Tongue (tissue), 2 donors: ENCODE data around the gene PALM3. TPM values are rescaled to one million over a fixed set of nuclear protein-coding genes. Genes with fewer than 3 reads are reported as not detected.
"Not testable (repeated sequence)": the region's sequence is repeated elsewhere in the genome, so short reads cannot be mapped to it uniquely, and the experiment has no call there.

Source experiments
- DNase-seq: peaks from one replicate; pipeline ENCODE4 v3.0.0-alpha.2; 2015
- total RNA-seq: library from RNA; depleted of rRNA; stranded (reverse); fragments of >200 nt; gene quantifications from one replicate; pipeline ENCODE4 v1.2.3, GENCODE V29; 2014

Gene PALM3
- total RNA-seq, 1 donor from 2014 or later = 0.21 TPM

DNA sequence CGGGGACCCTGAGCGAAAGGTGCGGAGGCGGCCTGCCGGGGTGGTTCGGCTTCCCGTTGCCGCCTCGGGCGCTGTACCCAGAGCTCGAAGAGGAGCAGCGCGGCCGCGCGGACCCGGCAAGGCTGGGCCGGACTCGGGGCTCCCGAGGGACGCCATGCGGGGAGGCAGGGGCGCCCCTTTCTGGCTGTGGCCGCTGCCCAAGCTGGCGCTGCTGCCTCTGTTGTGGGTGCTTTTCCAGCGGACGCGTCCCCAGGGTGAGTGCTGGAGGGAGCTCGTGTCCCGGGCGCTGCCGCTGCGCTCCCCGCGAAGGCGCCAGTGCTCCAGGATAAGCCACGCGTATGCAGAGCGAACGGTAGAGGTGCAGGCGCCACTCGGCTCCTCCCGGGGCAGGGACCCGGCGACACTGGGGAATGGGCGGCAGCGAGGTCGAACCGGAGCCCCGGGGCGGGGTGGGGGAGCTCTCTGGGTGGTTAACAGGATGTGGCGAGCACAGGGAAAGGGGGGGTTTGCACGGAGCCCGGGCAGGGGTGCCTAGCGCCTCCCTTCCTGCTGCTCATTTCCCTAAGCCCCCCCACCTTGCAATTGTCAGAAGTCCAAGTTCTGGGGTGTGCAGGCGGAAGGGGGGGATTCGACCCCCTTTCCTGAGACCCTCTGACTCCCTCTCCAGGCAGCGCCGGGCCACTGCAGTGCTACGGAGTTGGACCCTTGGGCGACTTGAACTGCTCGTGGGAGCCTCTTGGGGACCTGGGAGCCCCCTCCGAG, 30.0 kb downstream of the PALM3 start, which contains the start of gene IL27RA:
Gene IL27RA, plus strand, starts transcription at position 44 of the 762 bp plus-strand sequence. Its CDS starts 111 bp downstream, at position 155.
- DNase-seq = peak; percentile 71

DNA sequence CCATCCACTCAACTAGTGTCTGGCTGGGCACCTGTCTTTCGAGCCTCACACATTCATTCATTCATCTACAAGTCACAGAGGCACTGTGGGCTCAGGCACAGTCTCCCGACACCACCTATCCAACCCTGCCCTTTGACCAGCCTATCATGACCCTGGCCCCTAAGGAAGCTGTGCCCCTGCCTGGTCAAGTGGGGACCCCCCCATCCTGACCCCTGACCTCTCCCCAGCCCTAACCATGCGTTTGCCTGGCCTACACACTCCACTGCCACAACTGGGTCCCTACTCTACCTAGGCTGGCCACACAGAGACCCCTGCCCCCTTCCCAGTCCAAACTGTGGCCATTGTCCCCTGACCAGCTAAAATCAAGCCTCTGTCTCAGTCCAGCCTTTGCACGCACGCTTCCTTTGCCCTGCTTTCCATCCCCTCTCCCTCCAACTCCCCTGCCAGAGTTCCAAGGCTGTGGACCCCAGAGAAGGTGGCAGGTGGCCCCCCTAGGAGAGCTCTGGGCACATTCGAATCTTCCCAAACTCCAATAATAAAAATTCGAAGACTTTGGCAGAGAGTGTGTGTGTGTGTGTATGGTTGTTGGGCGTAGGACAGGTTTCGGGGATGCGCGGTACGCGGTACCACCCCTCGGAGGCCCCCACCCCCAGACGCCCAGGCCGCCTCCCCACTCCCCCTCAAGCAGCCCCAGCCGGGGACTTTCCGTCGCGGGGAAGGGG, 30.7 kb downstream of the PALM3 start:
- DNase-seq = no peak

GRCh38 chr19:14028901-14029300, 33.0 kb downstream of the PALM3 start:
- no peak for DNase-seq

- no peak for DNase-seq
These were observed 33.9 kb downstream of the PALM3 start, which contains the start of gene RLN3 for GRCh38 chr19:14027856-14028450. Gene RLN3 (plus strand): TSS chr19:14028148. CDS start chr19:14028205, 57 bp downstream.

GRCh38 chr19:14026652-14027192, 35.2 kb downstream of the PALM3 start:
- DNase-seq = not testable (repeated sequence)

- peak; percentile 47 for DNase-seq
These were observed 38.3 kb downstream of the PALM3 start for GRCh38 chr19:14023404-14024235.

GRCh38 chr19:14022469-14022868, 39.4 kb downstream of the PALM3 start:
- DNase-seq = no peak

GRCh38 chr19:14021474-14021873, 40.4 kb downstream of the PALM3 start:
- peak; percentile 29 for DNase-seq

GRCh38 chr19:14019739-14020138, 42.1 kb downstream of the PALM3 start:
- not testable (repeated sequence) for DNase-seq

DNA sequence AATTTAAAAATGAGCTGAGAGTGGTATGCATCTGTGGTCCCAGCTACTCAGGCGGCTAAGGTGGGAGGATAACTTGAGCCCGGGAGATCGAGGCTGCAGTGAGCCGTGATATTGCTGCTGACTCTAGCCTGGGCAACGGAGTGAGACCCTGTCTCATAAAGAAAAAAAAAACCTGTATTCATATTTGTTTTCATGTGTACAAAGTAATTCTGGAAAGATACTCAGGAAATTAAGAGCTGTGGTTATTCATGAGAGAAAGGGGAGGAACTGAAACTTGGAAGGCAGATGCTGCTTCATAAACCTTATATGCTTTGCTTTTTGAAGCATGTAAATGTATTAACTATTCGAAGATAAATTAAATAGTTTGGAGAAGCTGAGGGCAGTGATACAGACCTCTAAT, 42.8 kb downstream of the PALM3 start:
- no peak for DNase-seq

- no peak for DNase-seq
These were observed 46.3 kb downstream of the PALM3 start for GRCh38 chr19:14015524-14016035.

DNA sequence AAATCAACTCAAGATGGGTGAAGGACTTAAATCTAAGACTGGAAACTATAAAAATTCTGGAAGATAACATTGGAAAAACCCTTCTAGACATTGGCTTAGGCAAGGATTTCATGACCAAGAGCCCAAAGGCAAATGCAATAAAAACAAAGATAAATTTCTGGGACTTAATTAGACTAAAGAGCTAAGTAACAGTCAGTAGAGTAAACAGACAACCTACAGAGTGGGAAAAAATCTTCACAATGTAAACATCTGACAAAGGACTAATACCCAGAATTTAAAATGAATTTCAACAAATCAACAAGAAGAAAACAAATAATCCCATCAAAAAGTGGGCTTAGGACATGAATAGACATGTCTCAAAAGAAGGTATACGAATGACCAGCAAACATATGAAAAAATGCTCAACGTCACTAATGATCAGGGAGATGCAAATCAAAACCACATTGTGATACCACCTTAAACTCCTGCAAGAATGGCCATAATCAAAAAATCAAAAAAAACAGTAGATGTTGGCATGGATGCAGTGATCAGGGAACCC, 49.4 kb downstream of the PALM3 start:
- DNase-seq = no peak

GRCh38 chr19:14006766-14007562, 54.9 kb downstream of the PALM3 start:
- no peak for DNase-seq

GRCh38 chr19:14006085-14006765, 55.7 kb downstream of the PALM3 start, which contains the start of gene RFX1:
Gene RFX1 (minus strand): TSS chr19:14006320. CDS start chr19:13993843, 12,477 bp downstream.
- peak; percentile 100 for DNase-seq

DNA sequence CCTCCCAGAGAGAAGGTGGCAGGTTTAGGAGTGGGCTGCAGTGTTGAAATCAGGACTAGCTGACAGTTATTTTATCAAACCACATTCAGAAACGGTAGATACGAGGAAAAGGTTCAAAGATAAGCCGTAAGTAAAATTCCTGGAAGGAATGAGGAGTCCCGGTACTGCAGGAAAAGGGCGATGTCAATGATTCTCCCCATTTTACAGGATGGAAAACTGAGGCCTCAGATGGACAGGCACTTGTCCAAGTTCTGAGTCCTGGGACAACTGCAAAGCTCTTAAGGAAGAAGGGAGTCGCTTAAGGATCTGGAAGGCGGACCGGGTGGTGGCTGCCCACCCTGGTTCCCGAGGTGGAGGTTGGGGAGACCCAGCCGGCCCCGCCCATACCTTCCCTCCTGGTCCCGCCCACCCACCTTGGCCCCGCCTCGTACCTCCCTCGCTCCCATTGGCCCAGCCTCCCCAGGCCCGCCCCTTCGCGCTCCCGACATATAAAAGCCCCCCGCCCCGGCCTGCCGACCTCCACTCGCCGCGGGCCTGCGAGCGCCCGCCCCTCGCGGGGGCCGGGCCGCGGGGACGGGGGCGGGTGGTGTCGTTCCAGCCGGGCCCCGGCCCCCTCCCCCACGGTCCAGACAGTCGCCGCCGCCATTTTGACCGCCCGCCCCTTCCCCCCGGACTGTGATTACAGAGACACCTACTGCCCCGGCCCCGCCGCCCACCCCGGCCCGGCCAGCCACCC, 56.4 kb downstream of the PALM3 start:
- DNase-seq = peak; percentile 95

GRCh38 chr19:14004619-14005348, 57.1 kb downstream of the PALM3 start:
- DNase-seq = peak; percentile 27
